Activated CD4-positive, alpha-beta T cell treated with anti-CD3 and anti-CD28 coated beads for 1 hour (primary cell): ENCODE results near the gene HNRNPA1.
"Not testable (repeated sequence)": the region's sequence is repeated elsewhere in the genome, so short reads cannot be mapped to it uniquely, and the experiment has no call there.

ENCODE experiments used
- DNase-seq: peaks from one replicate; pipeline ENCODE4 v3.0.0-alpha.2; 2020

HNRNPA1 gene

GRCh38 chr12:54277823-54278276 lies 2.7 kb upstream of the HNRNPA1 start:
- no peak for DNase-seq

GRCh38 chr12:54279227-54279631 lies 1.3 kb upstream of the HNRNPA1 start:
- DNase-seq = no peak

DNA sequence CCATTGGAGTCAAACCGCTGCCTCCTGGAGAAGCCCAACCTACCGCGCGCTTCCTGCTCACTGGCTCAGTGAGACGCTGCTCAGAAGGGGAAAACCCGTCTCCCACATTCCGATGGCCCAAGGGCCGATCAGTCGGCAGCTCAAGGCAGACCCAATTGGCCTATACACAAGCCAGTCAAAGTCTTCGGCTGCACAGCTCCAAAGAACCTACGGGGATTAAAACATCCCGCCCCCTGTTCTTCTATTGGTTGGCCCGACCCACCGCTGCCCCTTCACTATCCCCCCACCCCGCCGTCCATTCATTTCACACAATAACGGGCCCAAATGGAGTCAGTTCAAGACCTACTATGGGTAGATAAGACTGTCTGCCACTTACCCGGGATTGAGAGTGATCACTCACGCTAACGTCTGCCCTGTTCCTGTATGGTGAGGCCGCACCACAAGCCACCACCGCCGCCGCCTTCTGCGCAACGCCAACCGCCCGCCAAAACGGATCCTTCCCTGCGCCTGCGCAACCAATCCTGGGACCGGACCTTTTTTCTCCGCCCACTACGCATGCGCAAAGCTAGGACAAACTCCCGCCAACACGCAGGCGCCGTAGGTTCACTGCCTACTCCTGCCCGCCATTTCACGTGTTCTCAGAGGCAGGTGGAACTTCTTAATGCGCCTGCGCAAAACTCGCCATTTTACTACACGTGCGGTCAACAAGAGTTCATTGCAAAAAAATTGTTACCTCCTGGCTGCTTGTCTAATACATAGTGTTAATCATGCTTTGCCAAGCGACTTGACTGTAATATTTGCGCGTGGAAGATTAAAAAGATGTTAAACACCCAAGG lies 676 bp upstream of the HNRNPA1 start, which contains the start of gene CBX5:
CBX5 (minus strand) TSS at position 491 of the 836 bp plus-strand sequence. CDS start 22,472 bp downstream, outside the sequence.
- DNase-seq = peak; percentile 100

DNA sequence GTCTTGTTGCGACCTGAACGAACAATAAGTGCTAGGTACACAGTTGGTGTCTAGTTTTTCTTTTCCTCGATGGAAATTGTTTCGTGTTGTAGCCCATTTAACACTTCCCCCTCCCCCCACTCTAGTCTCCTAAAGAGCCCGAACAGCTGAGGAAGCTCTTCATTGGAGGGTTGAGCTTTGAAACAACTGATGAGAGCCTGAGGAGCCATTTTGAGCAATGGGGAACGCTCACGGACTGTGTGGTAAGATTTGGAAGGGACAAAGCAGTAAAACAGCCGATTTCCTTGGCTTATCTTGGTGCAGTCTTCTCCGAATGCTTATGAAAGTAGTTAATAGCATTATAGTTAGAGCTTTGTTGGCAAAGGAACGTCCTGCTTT lies 724 bp downstream of the HNRNPA1 start:
- not testable (repeated sequence) for DNase-seq

DNA sequence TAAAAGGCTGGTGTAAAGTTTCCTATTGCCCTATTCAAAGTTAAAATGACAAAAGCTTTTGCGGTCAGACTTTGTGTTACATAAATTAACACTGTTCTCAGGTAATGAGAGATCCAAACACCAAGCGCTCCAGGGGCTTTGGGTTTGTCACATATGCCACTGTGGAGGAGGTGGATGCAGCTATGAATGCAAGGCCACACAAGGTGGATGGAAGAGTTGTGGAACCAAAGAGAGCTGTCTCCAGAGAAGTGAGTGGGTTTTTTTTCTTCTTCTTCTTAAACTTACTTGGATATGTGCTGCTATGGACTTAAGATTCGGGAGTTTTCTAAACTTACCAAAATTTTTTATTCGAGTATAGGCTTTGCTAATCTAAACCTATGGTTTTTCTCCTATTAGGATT lies 1.2 kb downstream of the HNRNPA1 start:
- DNase-seq = not testable (repeated sequence)

DNA sequence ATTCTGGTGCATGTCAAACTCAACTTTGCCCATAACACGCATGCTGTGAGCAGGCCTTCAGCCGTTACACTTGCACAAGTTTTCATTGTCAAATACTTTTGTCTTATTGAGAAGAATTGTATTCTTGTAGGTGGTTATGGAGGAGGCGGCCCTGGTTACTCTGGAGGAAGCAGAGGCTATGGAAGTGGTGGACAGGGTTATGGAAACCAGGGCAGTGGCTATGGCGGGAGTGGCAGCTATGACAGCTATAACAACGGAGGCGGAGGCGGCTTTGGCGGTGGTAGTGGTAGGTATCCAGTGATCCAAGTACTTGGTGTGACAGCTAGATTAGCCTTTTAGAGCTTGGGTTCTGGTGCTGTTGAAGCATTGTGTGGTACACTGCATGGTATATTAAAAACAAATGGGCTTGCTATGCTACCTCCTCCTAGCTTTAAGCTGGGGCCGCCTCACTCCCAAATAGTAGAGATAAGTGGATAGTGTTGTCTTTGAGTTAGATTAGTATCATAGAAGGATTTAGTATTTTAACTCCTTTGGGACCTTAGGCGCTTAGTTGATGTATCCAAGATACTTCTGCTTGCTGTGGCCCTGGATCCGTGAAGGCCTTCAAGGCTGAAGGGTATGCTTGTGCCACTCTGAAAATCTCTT lies 2.5 kb downstream of the HNRNPA1 start:
- no peak for DNase-seq

DNA sequence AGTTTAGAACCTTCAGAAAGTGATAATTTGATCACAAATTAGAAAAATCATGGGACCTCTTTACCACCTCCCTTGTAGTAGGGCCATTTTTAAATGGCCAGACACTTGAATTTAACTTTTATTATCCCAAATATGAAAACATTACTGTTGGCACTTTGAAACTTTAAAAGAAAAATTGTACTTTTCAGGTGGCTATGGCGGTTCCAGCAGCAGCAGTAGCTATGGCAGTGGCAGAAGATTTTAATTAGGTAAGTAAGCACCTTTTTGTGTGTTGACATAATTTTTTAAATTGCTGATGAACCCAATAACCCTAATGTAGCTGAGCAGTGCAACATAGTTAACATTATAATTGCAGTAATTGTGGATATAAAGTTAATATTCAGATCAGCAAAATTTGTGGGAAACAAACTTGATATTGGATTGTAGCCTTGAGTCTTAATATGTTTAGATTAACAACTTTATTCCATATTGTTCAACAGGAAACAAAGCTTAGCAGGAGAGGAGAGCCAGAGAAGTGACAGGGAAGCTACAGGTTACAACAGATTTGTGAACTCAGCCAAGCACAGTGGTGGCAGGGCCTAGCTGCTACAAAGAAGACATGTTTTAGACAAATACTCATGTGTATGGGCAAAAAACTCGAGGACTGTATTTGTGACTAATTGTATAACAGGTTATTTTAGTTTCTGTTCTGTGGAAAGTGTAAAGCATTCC lies 3.7 kb downstream of the HNRNPA1 start:
- DNase-seq = not testable (repeated sequence)

DNA sequence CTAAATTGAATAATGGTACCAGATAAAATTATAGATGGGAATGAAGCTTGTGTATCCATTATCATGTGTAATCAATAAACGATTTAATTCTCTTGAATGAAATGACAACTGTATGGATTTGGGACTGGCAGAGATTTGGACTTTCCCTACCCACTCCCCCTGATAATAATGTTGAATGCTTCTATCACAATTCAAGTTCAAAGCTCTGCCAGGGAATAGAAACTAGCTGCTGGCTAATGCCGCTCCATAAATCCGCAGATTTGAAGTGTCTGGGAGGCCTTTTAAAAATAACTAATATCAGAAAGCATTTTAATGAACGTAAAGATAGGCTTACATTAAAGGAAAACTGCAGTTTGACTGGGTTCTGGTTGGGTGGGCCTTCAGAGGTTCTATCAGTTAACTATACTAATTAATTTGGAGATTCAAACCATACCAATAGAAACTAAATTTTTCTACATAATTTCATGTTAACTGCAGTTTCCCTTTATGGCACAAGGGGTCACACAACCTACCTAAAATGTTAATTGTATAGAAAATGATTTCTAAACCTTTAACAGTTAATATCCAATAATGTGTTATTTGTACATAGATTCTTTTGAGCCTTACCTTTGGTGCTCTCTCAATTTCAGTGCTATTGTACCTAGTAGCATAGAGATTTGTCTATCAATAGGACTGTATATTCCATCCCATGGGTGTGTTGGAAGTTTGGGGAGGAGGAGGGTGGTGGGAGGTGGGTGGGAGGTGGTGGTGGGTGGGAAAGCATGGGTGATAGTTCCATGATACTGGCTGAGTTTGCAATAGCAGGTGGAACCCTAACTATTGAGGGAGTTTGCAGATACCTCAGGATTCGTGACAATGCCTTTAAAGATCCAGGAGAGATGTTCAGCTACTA lies 4.9 kb downstream of the HNRNPA1 start:
- no peak for DNase-seq

DNA sequence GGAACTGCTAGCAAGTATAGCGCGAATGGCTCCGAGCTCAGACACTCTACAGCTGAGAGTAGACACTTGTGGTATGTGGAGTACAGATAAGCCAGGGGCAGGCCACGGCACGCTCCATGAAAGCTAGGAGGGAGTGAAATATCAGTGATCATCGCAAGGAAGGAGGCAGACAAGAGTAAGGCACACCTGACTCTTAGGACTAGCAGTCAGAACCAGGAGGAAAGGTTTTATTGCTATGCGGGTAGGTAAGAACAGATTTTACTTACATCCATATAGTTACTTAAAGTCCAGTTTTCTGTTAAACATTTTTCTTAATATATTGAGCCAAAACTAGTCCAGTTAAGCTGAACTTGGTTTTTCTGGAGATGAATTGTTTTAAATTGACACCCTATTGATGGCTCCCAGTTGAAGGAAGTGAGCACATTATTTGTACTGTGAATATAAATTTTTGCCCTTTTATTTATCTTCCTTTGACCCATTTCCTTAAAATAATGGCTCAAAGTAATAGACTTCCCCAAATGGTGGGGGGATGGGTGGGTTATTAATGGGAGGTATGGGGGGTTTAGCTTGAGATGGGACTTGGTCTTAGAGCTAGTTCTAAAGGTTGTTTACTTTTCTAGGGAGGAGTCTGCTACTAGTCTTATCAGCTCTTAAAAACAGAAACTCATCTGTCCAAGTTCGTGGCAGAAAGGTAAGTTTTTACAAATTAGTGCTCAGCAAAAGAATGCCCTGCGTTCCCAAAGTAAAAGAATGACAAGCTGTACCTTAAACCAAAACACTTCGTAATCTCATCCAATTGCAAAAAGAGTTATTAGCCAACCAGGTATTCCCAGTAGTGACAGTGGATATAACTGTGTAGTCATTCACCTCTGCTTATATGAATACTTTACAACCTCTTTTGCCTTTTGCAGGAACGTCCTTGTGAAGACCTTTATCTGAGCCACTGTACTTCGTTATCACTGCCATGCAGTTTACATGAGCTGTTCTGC lies 5.8 kb downstream of the HNRNPA1 start:
- no peak for DNase-seq

DNA sequence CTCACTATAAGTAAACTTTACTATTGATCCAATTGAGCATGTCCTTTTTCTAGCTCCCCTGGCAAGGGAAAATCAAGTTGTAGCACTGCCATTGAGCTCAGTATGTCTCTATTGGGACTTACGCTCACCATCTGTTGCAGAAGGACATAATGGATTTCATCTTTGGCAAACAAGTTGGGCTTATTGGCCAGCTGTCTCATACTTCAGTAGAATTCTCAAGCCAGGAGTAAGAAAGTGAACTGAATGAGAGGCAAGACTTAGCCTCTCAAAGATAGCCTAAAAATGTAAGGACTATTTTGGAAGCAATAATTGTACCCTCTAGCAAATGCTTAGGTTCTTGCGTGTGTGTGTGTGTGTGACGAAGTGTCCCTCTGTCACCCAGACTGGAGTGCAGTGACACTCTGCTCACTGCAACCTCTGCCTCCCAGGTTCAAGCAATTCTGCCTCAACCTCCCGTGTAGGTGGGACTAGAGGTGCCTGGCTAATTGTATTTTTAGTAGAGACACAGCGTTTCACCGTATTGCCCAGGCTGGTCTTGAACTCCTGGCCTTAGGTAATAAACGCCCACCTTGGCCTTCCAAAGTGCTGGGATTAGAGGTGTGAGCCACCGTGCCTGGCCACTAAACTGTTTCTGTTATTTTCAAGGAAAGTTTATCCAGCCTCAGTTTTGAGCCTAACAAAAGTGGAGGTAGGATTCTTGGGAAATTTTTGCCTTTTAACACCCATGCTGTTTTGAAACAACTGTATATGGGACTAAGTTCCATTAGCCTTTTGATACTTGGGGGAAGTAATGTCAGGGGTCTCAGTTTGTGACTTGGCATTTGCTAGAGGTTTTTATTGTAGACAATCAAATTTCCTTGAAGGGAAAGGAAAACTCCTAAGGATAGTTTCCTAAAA lies 7.0 kb downstream of the HNRNPA1 start:
- no peak for DNase-seq

DNA sequence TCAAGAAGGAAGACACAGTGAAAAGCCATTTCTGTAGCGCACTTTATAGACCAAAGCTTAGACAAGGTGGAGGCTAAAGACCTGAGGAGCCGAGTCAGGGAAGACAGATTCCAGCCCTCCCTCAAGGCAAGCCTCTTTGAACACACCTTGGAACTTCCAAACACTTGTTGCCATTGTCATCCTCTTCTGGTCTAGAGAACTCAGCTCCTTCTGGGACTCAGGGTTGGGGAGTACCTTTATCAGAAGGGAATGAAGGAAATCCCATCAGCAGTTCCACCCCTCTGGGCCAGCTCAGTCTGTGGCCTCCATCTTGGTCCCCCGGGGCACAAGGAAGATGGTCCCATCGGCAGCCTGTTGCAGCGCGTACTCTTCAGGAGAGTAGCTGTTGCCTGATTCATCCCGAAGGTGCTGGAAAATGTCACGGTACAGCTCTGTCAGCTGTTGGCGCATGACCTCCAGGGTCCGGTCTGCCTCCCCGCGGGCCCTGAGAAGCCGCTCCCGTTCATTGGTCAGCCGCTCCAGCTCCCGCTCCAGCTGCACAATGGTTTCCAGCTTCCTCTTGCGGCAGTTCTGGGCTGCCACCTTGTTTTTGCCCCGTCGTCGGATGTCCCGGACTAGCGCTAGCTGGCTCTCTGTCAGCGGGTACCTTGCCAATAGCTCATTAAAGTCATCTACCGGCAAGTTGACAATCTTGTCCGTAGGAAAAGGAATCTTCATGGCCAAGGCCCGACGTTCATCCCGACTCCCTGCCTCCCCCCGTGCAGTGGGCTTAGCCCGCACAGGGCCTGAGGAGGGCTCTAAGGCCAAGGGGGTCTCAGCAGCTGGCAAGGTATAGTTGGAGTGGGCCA lies 11.8 kb downstream of the HNRNPA1 start:
- DNase-seq = no peak

DNA sequence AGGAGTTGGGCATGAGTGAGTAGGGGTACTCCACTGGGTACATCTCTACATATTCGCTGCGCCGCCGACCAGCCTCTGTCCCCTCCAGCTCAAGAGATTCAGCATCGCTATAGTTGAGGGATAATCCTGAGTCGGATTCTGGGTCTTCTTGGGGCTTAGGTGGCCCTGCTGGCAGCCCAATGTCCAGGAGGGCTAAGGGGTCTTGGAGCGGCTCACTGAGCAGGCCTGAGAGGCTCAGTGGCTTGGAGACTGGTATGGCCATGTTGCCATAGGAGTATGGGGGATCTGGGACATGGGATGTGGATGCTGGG lies 12.4 kb downstream of the HNRNPA1 start:
- no peak for DNase-seq

GRCh38 chr12:54294152-54294952 lies 13.8 kb downstream of the HNRNPA1 start:
- no peak for DNase-seq

DNA sequence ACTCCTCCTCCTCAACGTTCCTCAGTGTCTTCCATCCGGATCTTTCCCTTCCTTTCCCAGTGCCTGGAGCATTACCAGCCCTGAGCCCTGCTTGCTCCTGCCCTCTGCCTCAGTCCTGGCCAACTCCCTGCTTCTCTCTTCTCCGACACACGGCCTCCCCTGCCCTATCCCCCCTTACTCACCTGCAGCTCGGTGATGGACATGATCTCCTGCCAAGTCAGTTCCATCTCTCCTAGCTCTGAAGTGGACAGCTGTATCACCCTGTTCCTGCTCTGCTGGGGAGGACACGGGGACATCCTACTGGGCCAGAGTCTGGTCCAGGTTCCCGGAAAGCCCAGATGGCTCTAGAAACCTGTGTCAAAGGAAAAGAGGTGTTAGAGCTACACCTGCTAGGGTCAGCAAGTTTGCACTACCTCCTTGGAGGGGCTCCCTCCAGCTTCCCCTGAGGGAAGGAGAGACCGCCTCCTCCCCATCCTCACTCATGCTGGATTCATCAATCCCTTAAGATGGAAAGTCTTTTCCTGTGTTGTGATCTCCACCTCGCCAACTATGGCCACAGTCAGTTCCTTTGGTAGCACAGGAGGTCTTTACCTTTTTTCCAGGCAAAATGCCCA lies 14.5 kb downstream of the HNRNPA1 start:
- DNase-seq = no peak

DNA sequence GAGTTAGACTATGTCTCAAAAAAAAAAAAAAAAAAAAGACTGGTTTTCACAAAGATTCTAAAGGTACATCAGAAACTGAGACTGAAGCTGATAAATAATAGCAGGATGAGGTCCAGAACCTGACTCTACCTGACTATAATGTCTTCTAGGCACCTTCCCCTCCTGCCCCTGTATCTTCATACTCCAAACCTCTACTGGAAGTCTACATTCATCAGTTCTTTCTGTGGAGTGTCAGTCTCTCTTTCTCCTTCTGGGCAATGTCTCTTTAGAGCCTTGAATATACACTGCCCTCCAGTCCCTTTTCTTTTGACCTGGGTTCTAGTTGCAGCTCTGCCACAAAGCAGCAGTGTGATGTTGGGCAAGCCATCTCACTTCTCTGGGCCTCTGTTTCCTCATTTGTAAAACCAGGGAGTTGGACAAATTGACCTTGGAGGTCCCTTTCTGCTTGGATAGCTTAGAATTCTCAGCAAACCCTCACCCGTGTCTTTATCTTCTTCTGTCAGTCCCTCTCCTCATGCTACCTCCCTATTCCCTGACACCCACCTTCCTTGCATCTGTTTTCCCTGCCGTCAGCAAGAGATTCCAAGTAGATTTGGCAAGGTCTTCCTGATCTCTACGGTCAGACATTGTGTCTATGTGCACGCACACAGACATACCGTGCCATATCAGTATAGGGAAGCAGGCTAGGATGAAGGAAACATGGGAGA lies 16.0 kb downstream of the HNRNPA1 start:
- DNase-seq = no peak

DNA sequence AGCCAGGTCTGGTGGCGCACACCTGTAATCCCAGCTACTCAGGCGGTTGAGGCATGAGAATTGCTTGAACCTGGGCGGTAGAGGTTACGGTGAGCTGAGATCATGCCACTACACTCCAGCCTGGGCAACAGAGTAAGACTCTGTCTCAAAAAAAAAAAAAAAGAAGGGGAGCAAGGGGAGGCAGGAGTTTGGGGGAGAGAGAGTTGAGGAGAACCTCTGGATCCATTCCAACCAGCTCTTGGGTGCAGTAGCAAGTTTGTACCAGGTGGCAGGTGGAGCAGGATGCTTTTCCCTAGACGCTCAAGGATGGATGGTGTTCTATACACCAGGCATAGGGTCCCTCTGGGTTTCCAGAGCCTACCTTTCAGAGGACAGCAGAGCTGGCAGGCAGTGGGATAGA lies 18.4 kb downstream of the HNRNPA1 start:
- DNase-seq = no peak

- DNase-seq = no peak
These were observed 19.1 kb downstream of the HNRNPA1 start for GRCh38 chr12:54299515-54300224.
